Body of pancreas (tissue), 4 donors: ENCODE data around the gene PRSS35. TPM values are rescaled to one million over a fixed set of nuclear protein-coding genes. Genes with fewer than 3 reads are reported as not detected.

Experiments used
- ATAC-seq: fragments of 150-250 bp; one replicate; pipeline ENCODE4 v1.9.1; 2016
- DNase-seq, 4 donors: peaks; one replicate each; pipeline ENCODE4 v3.0.0-alpha.2; 2019
- H3K27ac ChIP-seq, 4 donors: fragments of 200-600 bp; sonication (generic); 1 replicate in 3 of 4; 2 replicates in 1 of 4; pipeline versions ENCODE4 v1.5.1 to v1.6.1; 2016 to 2019; ENCODE audit warnings: mild to moderate bottlenecking in 1 of 4, mixed read lengths in 1 of 4, moderate library complexity in 1 of 4
- H3K27me3 ChIP-seq, 2 donors: fragments of 200-600 bp; sonication (generic); one replicate each; pipeline ENCODE4 v1.6.0; 2016; ENCODE audit warnings: mild to moderate bottlenecking in 1 of 2
- H3K36me3 ChIP-seq, 2 donors: fragments of 200-600 bp; sonication (generic); replicated peaks in 1 of 2; 2 replicates each; pipeline ENCODE4 v1.5.1; 2016; ENCODE audit warnings: low read depth in 2 of 2; ENCODE audit not compliant: insufficient read depth in 1 of 2
- H3K4me1 ChIP-seq: fragments of 200-600 bp; sonication (generic); one replicate; pipeline ENCODE4 v1.6.0; 2016
- H3K4me3 ChIP-seq, 2 donors: fragments of 200-600 bp; sonication (generic); 1 replicate in 1 of 2; 2 replicates in 1 of 2; pipeline ENCODE4 v1.5.1; 2016 to 2019
- H3K9me3 ChIP-seq, 3 donors: fragments of 200-600 bp; sonication (generic); 1 replicate in 2 of 3; 2 replicates in 1 of 3; pipeline ENCODE4 v1.5.1; 2016
- POLR2A ChIP-seq, 3 donors: fragments of 450-650 bp; IDR thresholded peaks; one replicate each; pipeline ENCODE4 v1.6.1; 2016; ENCODE audit warnings: antibody characterized with exemption in 3 of 3, mild to moderate bottlenecking in 2 of 3
- WGBS, 2 donors: methylation state at CpG; one replicate each; pipeline ENCODE4 v1.1.5; 2017; 5-methylcytosine and 5-hydroxymethylcytosine counted together
- intact Hi-C: fragments of 100-400 bp; cut with DNase I; formaldehyde crosslinking; loops from one replicate; pipeline ENCODE4 v1.15.1; 2023
- total RNA-seq, 2 donors: library from RNA; depleted of rRNA; stranded (reverse); fragments of >200 nt; gene quantifications; one replicate each; pipeline ENCODE4 v1.1.0, GENCODE V29; 2016
- TF ChIP-seq, protein P1 (sequence below), 7 experiments: fragments of 450-650 bp in 4 of 7; fragments of 200-600 bp in 3 of 7; sonication (generic) in 3 of 7; IDR thresholded peaks; one replicate each; pipeline ENCODE4 v1.5.1; 2016 to 2019; ENCODE audit warnings: antibody characterized with exemption in 7 of 7

Gene PRSS35
- total RNA-seq, 2 donors from 2014 or later = 0.78 TPM; not detected in 1

DNA sequence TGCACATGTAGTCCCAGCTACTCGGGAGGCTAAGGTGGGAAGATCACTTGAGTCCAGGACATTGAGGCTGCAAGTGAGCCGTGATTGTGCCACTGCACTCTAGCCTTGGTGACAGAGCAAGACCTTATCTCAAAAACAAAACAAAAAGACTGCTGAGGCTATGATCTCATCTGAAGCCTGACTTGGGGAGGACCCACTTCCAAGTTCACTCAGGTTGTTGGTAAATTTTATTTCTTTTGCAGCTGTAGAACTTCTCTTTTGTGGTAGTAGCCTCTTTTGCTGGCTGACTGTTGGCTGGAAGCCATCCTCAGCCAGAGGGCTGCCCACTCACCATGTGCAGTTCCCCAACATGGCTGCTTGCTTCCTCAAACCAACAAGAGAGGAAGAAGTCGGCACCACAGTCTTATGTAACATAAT, 44.7 kb upstream of the PRSS35 start:
- Histone ChIP-seq H3K4me3 (no peak overlapping the region), H3K27me3 (no peaks in the 10 kb centered on the region), H3K36me3 (no peaks in the 10 kb centered on the region), H3K4me1 (no peaks in the 10 kb centered on the region), H3K9me3 (no peaks in the 10 kb centered on the region), H3K27ac (peak overlapping the region in 1 of 4 donors; percentile 24)
- intact Hi-C loops = no loop called here
- ATAC-seq (no peak), DNase-seq (peak in 3 of 4 donors; percentile 11 to 63 (median 16))
- WGBS, 2 donors = 55 to 59% methylated on average over 3 of the region's 3 CpGs
- TF ChIP-seq POLR2A (IDR thresholded peaks at IDR 0.05) = no peak
- TF ChIP-seq, protein P1, sequence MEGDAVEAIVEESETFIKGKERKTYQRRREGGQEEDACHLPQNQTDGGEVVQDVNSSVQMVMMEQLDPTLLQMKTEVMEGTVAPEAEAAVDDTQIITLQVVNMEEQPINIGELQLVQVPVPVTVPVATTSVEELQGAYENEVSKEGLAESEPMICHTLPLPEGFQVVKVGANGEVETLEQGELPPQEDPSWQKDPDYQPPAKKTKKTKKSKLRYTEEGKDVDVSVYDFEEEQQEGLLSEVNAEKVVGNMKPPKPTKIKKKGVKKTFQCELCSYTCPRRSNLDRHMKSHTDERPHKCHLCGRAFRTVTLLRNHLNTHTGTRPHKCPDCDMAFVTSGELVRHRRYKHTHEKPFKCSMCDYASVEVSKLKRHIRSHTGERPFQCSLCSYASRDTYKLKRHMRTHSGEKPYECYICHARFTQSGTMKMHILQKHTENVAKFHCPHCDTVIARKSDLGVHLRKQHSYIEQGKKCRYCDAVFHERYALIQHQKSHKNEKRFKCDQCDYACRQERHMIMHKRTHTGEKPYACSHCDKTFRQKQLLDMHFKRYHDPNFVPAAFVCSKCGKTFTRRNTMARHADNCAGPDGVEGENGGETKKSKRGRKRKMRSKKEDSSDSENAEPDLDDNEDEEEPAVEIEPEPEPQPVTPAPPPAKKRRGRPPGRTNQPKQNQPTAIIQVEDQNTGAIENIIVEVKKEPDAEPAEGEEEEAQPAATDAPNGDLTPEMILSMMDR (IDR thresholded peaks at IDR 0.05) = no peak

DNA sequence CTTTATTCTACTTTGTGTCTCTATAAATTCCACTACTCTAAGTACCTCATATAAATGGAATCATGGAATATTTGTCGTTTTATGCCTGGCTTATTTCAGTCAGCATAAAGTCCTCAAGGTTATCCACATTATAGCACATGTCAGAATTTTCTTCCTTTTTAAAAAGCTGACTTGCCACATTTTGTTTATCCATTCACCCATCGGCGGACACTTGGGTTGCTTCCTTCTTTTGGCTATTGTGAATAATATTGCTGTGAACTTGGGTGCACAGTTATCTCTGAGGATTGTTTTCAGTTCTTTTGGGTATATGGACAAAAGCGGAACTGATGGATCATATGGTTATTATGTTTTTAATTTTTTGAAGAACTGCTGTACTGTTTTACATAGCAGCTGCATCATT, 42.3 kb upstream of the PRSS35 start:
- DNase-seq (no peak), ATAC-seq (no peak)
- no peak for TF ChIP-seq POLR2A (IDR thresholded peaks at IDR 0.05)
- TF ChIP-seq, protein P1 (IDR thresholded peaks at IDR 0.05) = no peak
- H3K36me3 ChIP-seq = no peaks in the 10 kb centered on the region
- no peaks in the 10 kb centered on the region for H3K4me1 ChIP-seq
- H3K27ac ChIP-seq = no peak overlapping the region
- H3K4me3 ChIP-seq = no peak overlapping the region
- no peaks in the 10 kb centered on the region for H3K27me3 ChIP-seq
- 57 to 75% methylated on average over 4 of the region's 4 CpGs for WGBS, 2 donors
- intact Hi-C loops = no loop called here
- no peaks in the 10 kb centered on the region for H3K9me3 ChIP-seq

- no peaks in the 10 kb centered on the region for H3K27me3 ChIP-seq
- TF ChIP-seq, protein P1 (IDR thresholded peaks at IDR 0.05) = no peak
- TF ChIP-seq POLR2A (IDR thresholded peaks at IDR 0.05) = no peak
- H3K4me3 ChIP-seq = no peak overlapping the region
- H3K4me1 ChIP-seq = no peaks in the 10 kb centered on the region
- H3K36me3 ChIP-seq = no peaks in the 10 kb centered on the region
- ATAC-seq (no peak), DNase-seq (no peak)
- no peaks in the 10 kb centered on the region for H3K9me3 ChIP-seq
- intact Hi-C loops = no loop called here
- H3K27ac ChIP-seq = no peak overlapping the region
- WGBS, 2 donors = 77 to 85% methylated on average over 3 of the region's 3 CpGs
These were observed 41.7 kb upstream of the PRSS35 start for GRCh38 chr6:83470587-83470986.

GRCh38 chr6:83472767-83473166, 39.6 kb upstream of the PRSS35 start:
- intact Hi-C loops = no loop called here
- Histone ChIP-seq H3K9me3 (no peaks in the 10 kb centered on the region), H3K36me3 (no peaks in the 10 kb centered on the region), H3K27ac (no peak overlapping the region), H3K4me1 (no peaks in the 10 kb centered on the region), H3K27me3 (no peaks in the 10 kb centered on the region), H3K4me3 (no peak overlapping the region)
- TF ChIP-seq POLR2A (IDR thresholded peaks at IDR 0.05) = no peak
- TF ChIP-seq, protein P1 (IDR thresholded peaks at IDR 0.05) = no peak
- WGBS, 2 donors = 67 to 75% methylated on average over 2 of the region's 2 CpGs
- DNase-seq = no peak
- ATAC-seq = no peak

- Histone ChIP-seq H3K27me3 (no peaks in the 10 kb centered on the region), H3K4me1 (no peaks in the 10 kb centered on the region), H3K4me3 (no peak overlapping the region), H3K27ac (no peak overlapping the region), H3K36me3 (no peaks in the 10 kb centered on the region), H3K9me3 (no peaks in the 10 kb centered on the region)
- ATAC-seq = no peak
- no peak for TF ChIP-seq POLR2A (IDR thresholded peaks at IDR 0.05)
- TF ChIP-seq, protein P1 (IDR thresholded peaks at IDR 0.05) = no peak
- WGBS, 2 donors = 49 to 53% methylated on average over 4 of the region's 4 CpGs
- intact Hi-C loops = no loop called here
- no peak for DNase-seq
These were observed 38.0 kb upstream of the PRSS35 start for GRCh38 chr6:83474309-83474708.
